ENCODE results near the gene SGTA.
A peak's percentile ranks its signal among the peaks of the same experiment; 100 is the strongest.
"Not testable (repeated sequence)": the region's sequence is repeated elsewhere in the genome, so short reads cannot be mapped to it uniquely, and the experiment has no call there.

The SGTA gene

DNA sequence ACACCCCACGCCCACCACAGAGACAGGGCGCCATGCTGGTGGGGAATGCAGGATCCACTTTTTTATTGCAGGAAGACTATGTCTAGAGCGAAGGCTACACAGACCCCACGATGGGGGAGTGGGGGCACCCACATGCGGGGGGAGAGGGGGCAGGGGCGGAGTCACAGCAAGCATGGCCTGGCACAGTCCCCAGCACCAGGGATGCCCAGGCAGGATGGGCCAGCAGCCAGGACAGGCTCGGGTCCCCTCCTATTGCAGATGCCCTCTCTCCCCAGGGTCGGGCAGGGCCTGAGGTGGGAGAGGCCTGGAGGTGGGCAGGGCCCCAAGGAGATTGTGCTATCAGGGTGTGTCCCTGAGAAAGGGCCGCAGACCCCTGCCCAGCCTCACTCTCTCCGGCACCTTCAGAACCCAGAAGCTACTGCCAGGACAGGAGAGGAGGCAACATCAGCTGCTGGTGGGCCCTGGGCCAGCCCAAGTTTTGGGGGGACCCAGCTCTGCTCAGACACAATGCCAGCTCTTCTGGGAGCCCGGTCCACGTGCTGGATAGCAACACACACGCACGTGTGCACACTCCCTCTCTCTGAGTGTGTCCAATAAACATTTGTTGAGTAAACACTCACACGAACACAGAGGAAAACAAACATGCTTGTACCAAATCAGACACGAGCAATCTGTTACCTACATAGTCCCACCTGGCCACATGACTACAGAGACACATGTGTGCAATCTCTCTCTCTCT is 68.4 kb downstream of the SGTA start:
- TF ChIP-seq POLR2AphosphoS5 (IDR thresholded peaks at IDR 0.05; ENCODE audit: low read depth) = no peak
- no peak for TF ChIP-seq GABPA (IDR thresholded peaks at IDR 0.05; ENCODE audit: low read depth)
- no peak for TF ChIP-seq REST (IDR thresholded peaks at IDR 0.05; ENCODE audit: insufficient replicate concordance, low read depth)
- TF ChIP-seq SPI1 (IDR thresholded peaks at IDR 0.05; ENCODE audit: borderline replicate concordance, low read depth) = no peak
- no peak for TF ChIP-seq CTCF (IDR thresholded peaks at IDR 0.05; ENCODE audit: insufficient read depth, low read length)
- H3K4me3 ChIP-seq (replicated peaks; ENCODE audit: insufficient read depth, low read length) = no peak overlapping the region
- no peak overlapping the region for H3K27ac ChIP-seq (replicated peaks)
- DNase-seq (ENCODE audit: low read depth in 1 of 2, low spot score in 1 of 2) = no peak
- H3K27me3 ChIP-seq (ENCODE audit: insufficient read depth, poor library complexity, severe bottlenecking) = peaks cover 2% of the 10 kb centered on the region

DNA sequence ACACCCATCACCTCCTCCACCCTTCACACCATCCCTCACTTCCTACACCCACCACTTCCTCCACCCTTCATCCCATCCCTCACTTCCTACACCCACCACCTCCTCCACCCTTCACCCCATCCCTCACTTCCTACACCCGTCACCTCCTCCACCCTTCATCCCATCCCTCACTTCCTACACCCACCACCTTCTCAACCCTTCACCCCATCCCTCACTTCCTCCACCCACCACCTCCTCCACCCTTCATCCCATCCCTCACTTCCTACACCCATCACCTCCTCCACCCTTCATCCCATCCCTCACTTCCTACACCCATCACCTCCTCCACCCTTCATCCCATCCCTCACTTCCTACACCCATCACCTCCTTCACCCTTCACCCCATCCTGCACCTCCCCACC is 69.0 kb downstream of the SGTA start:
- H3K27me3 ChIP-seq (ENCODE audit: insufficient read depth, poor library complexity, severe bottlenecking); DNase-seq (ENCODE audit: low read depth in 1 of 2, low spot score in 1 of 2); H3K4me3 ChIP-seq (replicated peaks; ENCODE audit: insufficient read depth, low read length); H3K27ac ChIP-seq (replicated peaks): not testable (repeated sequence)

- H3K4me3 ChIP-seq (replicated peaks; ENCODE audit: insufficient read depth, low read length); H3K27ac ChIP-seq (replicated peaks); H3K27me3 ChIP-seq (ENCODE audit: insufficient read depth, poor library complexity, severe bottlenecking); DNase-seq (ENCODE audit: low read depth in 1 of 2, low spot score in 1 of 2): not testable (repeated sequence)
Measured at GRCh38 chr19:2713170-2713569, 69.9 kb downstream of the SGTA start.

DNA sequence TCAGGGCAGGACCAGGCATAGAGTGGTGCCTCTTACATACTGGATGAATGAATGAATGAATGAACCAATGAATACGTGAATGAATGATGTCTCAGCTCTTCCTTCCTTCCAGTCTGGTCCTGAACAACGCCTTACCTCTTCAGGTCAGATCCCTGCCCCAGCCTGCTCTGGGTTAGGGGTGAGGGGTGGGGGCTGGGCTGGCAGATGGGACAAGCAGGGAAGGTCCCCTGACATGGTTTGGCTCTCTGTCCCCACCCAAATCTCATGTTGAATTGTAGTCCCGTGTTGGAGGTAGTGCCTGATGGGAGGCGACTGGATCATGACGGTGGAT is 71.2 kb downstream of the SGTA start:
- DNase-seq (ENCODE audit: low read depth in 1 of 2, low spot score in 1 of 2) = no peak
- TF ChIP-seq POLR2AphosphoS5 (IDR thresholded peaks at IDR 0.05; ENCODE audit: low read depth) = no peak
- no peak for TF ChIP-seq SPI1 (IDR thresholded peaks at IDR 0.05; ENCODE audit: borderline replicate concordance, low read depth)
- TF ChIP-seq GABPA (IDR thresholded peaks at IDR 0.05; ENCODE audit: low read depth) = no peak
- no peak for TF ChIP-seq REST (IDR thresholded peaks at IDR 0.05; ENCODE audit: insufficient replicate concordance, low read depth)
- no peak for TF ChIP-seq CTCF (IDR thresholded peaks at IDR 0.05; ENCODE audit: insufficient read depth, low read length)
- Histone ChIP-seq H3K27ac (replicated peaks) (no peak overlapping the region), H3K27me3 (ENCODE audit: insufficient read depth, poor library complexity, severe bottlenecking) (no peaks in the 10 kb centered on the region), H3K4me3 (replicated peaks; ENCODE audit: insufficient read depth, low read length) (no peak overlapping the region)

- TF ChIP-seq REST (IDR thresholded peaks at IDR 0.05; ENCODE audit: insufficient replicate concordance, low read depth) (no peak), SPI1 (IDR thresholded peaks at IDR 0.05; ENCODE audit: borderline replicate concordance, low read depth) (peak; percentile 47; the same call in 1 of the 2 replicates)
- DNase-seq (ENCODE audit: low read depth in 1 of 2, low spot score in 1 of 2) = peak; percentile 54 to 78
- Histone ChIP-seq H3K27me3 (ENCODE audit: insufficient read depth, poor library complexity, severe bottlenecking) (no peaks in the 10 kb centered on the region), H3K4me3 (replicated peaks; ENCODE audit: insufficient read depth, low read length) (no peak overlapping the region), H3K27ac (replicated peaks) (peak overlapping the region; percentile 64)
Measured at GRCh38 chr19:2711172-2711874, 71.8 kb downstream of the SGTA start.
